H9 (cell line): Measurements from ENCODE around the gene IQCC. TPM values are rescaled to one million over a fixed set of nuclear protein-coding genes. Genes with fewer than 3 reads are reported as not detected.

Experiments used
- DNase-seq: peaks from one replicate; pipeline ENCODE4 v3.0.0-alpha.2; 2017
- H2AFZ ChIP-seq: one replicate; pipeline ENCODE4 v1.6.1; 2013; ENCODE audit warnings: mild to moderate bottlenecking, low read length, control low read depth, moderate library complexity
- H2AK5ac ChIP-seq: 2 replicates; pipeline ENCODE4 v1.6.1; 2013; ENCODE audit warnings: low read length, control low read depth, mixed read lengths; ENCODE audit not compliant: insufficient read length
- H2BK120ac ChIP-seq: one replicate; pipeline ENCODE4 v1.6.1; 2013; ENCODE audit warnings: low read depth, mild to moderate bottlenecking, low read length, control low read depth, inconsistent platforms; ENCODE audit not compliant: poor library complexity, severe bottlenecking
- H2BK12ac ChIP-seq: 2 replicates; pipeline ENCODE4 v1.6.1; 2013; ENCODE audit warnings: low read length, control low read depth, mixed read lengths, low read depth; ENCODE audit not compliant: insufficient read length
- H2BK15ac ChIP-seq: 2 replicates; pipeline ENCODE4 v1.6.1; 2013; ENCODE audit warnings: low read depth, low read length, control low read depth
- H2BK20ac ChIP-seq: one replicate; pipeline ENCODE4 v1.6.1; 2013; ENCODE audit warnings: low read depth, mild to moderate bottlenecking, low read length, control low read depth, inconsistent platforms; ENCODE audit not compliant: poor library complexity, severe bottlenecking
- H2BK5ac ChIP-seq: 2 replicates; pipeline ENCODE4 v1.6.1; 2013; ENCODE audit warnings: low read length, control low read depth, mixed read lengths; ENCODE audit not compliant: insufficient read length
- H3K14ac ChIP-seq: 2 replicates; pipeline ENCODE4 v1.6.1; 2013; ENCODE audit warnings: low read length, control low read depth; ENCODE audit not compliant: insufficient read depth
- H3K18ac ChIP-seq: 2 replicates; pipeline ENCODE4 v1.6.1; 2013; ENCODE audit warnings: low read depth, mild to moderate bottlenecking, mixed read lengths, low read length, control low read depth; ENCODE audit not compliant: insufficient read length
- H3K23ac ChIP-seq: 2 replicates; pipeline ENCODE4 v1.6.1; 2013; ENCODE audit warnings: low read length, control low read depth, mixed read lengths, low read depth; ENCODE audit not compliant: insufficient read length
- H3K23me2 ChIP-seq: 2 replicates; pipeline ENCODE4 v1.6.1; 2013; ENCODE audit warnings: low read depth, mild to moderate bottlenecking, mixed read lengths, low read length, control low read depth; ENCODE audit not compliant: insufficient read length, poor library complexity, severe bottlenecking
- H3K27ac ChIP-seq: 2 replicates; pipeline ENCODE4 v1.5.1; 2013; ENCODE audit warnings: low read length, control low read depth, mixed read lengths, low read depth; ENCODE audit not compliant: insufficient read length
- H3K27me3 ChIP-seq: 2 replicates; pipeline ENCODE4 v1.6.1; 2013; ENCODE audit warnings: low read length, control low read depth, inconsistent platforms; ENCODE audit not compliant: insufficient read depth
- H3K4ac ChIP-seq: 2 replicates; pipeline ENCODE4 v1.6.1; 2013; ENCODE audit warnings: low read depth, mild to moderate bottlenecking, control low read depth, inconsistent platforms, low read length, moderate library complexity
- H3K4me1 ChIP-seq: 2 replicates; pipeline ENCODE4 v1.6.1; 2013; ENCODE audit warnings: low read length, control low read depth, inconsistent platforms; ENCODE audit not compliant: insufficient read depth
- H3K4me2 ChIP-seq: 2 replicates; pipeline ENCODE4 v1.6.1; 2013; ENCODE audit warnings: low read length, control low read depth, mixed read lengths; ENCODE audit not compliant: insufficient read length, insufficient read depth
- H3K56ac ChIP-seq: 2 replicates; pipeline ENCODE4 v1.6.1; 2013; ENCODE audit warnings: low read depth, mild to moderate bottlenecking, mixed read lengths, low read length, control low read depth; ENCODE audit not compliant: insufficient read length
- H3K79me1 ChIP-seq: 2 replicates; pipeline ENCODE4 v1.6.1; 2013; ENCODE audit warnings: low read depth, mild to moderate bottlenecking, moderate library complexity, low read length, control low read depth, inconsistent platforms; ENCODE audit not compliant: insufficient read depth, poor library complexity, severe bottlenecking
- H3K79me2 ChIP-seq: 2 replicates; pipeline ENCODE4 v1.6.1; 2013; ENCODE audit warnings: low read length, control low read depth, inconsistent platforms; ENCODE audit not compliant: insufficient read depth
- H3K9ac ChIP-seq: 2 replicates; pipeline ENCODE4 v1.6.1; 2013; ENCODE audit warnings: low read length, control low read depth, mixed read lengths; ENCODE audit not compliant: insufficient read length; ENCODE audit errors: extremely low read depth
- H3K9me3 ChIP-seq: one replicate; pipeline ENCODE4 v1.6.1; 2013; ENCODE audit warnings: low read depth, low read length, inconsistent platforms; ENCODE audit not compliant: control insufficient read depth
- H3T11ph ChIP-seq: one replicate; pipeline ENCODE4 v1.6.1; 2013; ENCODE audit warnings: mild to moderate bottlenecking, low read length, control low read depth, inconsistent platforms
- H4K20me1 ChIP-seq: one replicate; pipeline ENCODE4 v1.6.1; 2013; ENCODE audit not compliant: control insufficient read depth, insufficient read length, insufficient read depth
- H4K5ac ChIP-seq: 2 replicates; pipeline ENCODE4 v1.6.1; 2013; ENCODE audit warnings: low read depth, mild to moderate bottlenecking, mixed read lengths, low read length, control low read depth; ENCODE audit not compliant: insufficient read length
- H4K8ac ChIP-seq: replicated peaks from 2 replicates; pipeline ENCODE4 v1.6.1; 2013; ENCODE audit warnings: low read length, control low read depth, mixed read lengths, low read depth; ENCODE audit not compliant: insufficient read length
- H4K91ac ChIP-seq: 2 replicates; pipeline ENCODE4 v1.6.1; 2013; ENCODE audit warnings: low read depth, mild to moderate bottlenecking, moderate library complexity, mixed read lengths, low read length, control low read depth; ENCODE audit not compliant: insufficient read length
- H3K27ac Mint-ChIP-seq, 3 experiments: 2 replicates in 2 of 3; 3 replicates in 1 of 3; pipeline ENCODE4 v1.8.0; 2020 to 2021; ENCODE audit warnings: mixed read lengths in 3 of 3, mild to moderate bottlenecking in 1 of 3, moderate library complexity in 1 of 3
- H3K27me3 Mint-ChIP-seq: 2 replicates; pipeline ENCODE4 v1.8.0; 2021; ENCODE audit warnings: low read depth, mild to moderate bottlenecking, moderate library complexity, mixed read lengths
- H3K36me3 Mint-ChIP-seq, 3 experiments: 2 replicates in 2 of 3; 3 replicates in 1 of 3; pipeline ENCODE4 v1.8.0; 2020 to 2021; ENCODE audit warnings: low read depth in 3 of 3, mixed read lengths in 3 of 3; ENCODE audit not compliant: insufficient read depth in 1 of 3
- H3K4me1 Mint-ChIP-seq, 2 experiments: 2 replicates each; pipeline ENCODE4 v1.8.0; 2020; ENCODE audit warnings: mixed read lengths in 2 of 2
- H3K4me3 Mint-ChIP-seq, 2 experiments: 2 replicates in 1 of 2; 3 replicates in 1 of 2; pipeline ENCODE4 v1.8.0; 2020 to 2021; ENCODE audit warnings: mild to moderate bottlenecking in 2 of 2, mixed read lengths in 2 of 2, moderate library complexity in 1 of 2
- H3K9me3 Mint-ChIP-seq, 2 experiments: 2 replicates in 1 of 2; 3 replicates in 1 of 2; pipeline ENCODE4 v1.8.0; 2020; ENCODE audit warnings: mild to moderate bottlenecking in 2 of 2, mixed read lengths in 2 of 2, moderate library complexity in 1 of 2
- WGBS: extraction: QIAGEN DNeasy Blood & Tissue Kit; methylation state at CpG from one replicate; pipeline ENCODE4 v1.1.7; 2013; ENCODE audit warnings: missing lambda C conversion rate, low lambda C conversion rate, mixed read lengths; ENCODE audit not compliant: insufficient read length; ENCODE audit errors: extremely low coverage; 5-methylcytosine and 5-hydroxymethylcytosine counted together
- total RNA-seq: library from RNA; stranded (reverse); gene quantifications from 2 replicates; pipeline ENCODE4 v1.2.1, GENCODE V29; 2021
- TF ChIP-seq, protein P1 (sequence below): fragments of 200-600 bp; sonication (generic); conservative IDR thresholded peaks from 3 replicates; pipeline ENCODE4 v1.8.0; 2021; ENCODE audit warnings: antibody characterized with exemption, mild to moderate bottlenecking

The IQCC gene
- total RNA-seq, 1 experiment from 2014 or later, result 5.3 TPM

DNA sequence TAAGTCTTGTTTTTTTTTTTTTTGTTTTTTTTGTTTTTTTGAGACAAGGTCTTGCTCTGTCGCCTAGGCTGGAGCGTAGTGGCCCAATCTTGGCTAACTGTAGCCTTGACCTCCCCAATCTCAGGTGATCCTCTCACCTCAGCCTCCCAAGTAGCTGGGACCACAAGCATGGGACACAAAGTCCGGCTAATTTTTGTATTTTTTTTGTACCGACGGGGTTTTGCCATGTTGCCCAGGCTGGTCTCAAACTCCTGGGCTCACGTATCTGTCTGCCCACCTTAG lies 51.7 kb downstream of the IQCC start:
- no peak overlapping the region for H3K4ac ChIP-seq
- peaks cover under 1% of the 10 kb centered on the region; the same call in 1 of the 2 replicates for H3K4me1 ChIP-seq
- Mint-ChIP-seq H3K9me3 (no peaks in the 10 kb centered on the region; a peak in 1 of 5 replicates), H3K4me1 (peaks cover 3 to 6% of the 10 kb centered on the region in 2 experiments; a peak in 3 of 4 replicates), H3K4me3 (no peak overlapping the region), H3K27ac (no peak overlapping the region), H3K27me3 (no peaks in the 10 kb centered on the region; the same call in 1 of the 2 replicates), H3K36me3 (no peaks in the 10 kb centered on the region)
- no peak overlapping the region for H3K27ac ChIP-seq
- H2BK15ac ChIP-seq, result no peak overlapping the region
- no peak overlapping the region for H3K56ac ChIP-seq
- no peak overlapping the region for H3K18ac ChIP-seq
- H3K9me3 ChIP-seq, result no peaks in the 10 kb centered on the region
- TF ChIP-seq, protein P1, sequence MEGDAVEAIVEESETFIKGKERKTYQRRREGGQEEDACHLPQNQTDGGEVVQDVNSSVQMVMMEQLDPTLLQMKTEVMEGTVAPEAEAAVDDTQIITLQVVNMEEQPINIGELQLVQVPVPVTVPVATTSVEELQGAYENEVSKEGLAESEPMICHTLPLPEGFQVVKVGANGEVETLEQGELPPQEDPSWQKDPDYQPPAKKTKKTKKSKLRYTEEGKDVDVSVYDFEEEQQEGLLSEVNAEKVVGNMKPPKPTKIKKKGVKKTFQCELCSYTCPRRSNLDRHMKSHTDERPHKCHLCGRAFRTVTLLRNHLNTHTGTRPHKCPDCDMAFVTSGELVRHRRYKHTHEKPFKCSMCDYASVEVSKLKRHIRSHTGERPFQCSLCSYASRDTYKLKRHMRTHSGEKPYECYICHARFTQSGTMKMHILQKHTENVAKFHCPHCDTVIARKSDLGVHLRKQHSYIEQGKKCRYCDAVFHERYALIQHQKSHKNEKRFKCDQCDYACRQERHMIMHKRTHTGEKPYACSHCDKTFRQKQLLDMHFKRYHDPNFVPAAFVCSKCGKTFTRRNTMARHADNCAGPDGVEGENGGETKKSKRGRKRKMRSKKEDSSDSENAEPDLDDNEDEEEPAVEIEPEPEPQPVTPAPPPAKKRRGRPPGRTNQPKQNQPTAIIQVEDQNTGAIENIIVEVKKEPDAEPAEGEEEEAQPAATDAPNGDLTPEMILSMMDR, result no peak
- H2BK20ac ChIP-seq, result no peak overlapping the region
- no peak overlapping the region for H4K91ac ChIP-seq
- H3K4me2 ChIP-seq, result no peak overlapping the region
- H4K8ac ChIP-seq, result no peak overlapping the region
- H2BK5ac ChIP-seq, result no peak overlapping the region
- no peak overlapping the region for H2AFZ ChIP-seq
- no peak overlapping the region for H3K14ac ChIP-seq
- H3K79me1 ChIP-seq, result no peaks in the 10 kb centered on the region
- WGBS, result no CpG with 5 or more reads among the region's 6 CpGs
- H2BK120ac ChIP-seq, result no peak overlapping the region
- DNase-seq, result no peak
- no peak overlapping the region for H2AK5ac ChIP-seq
- no peaks in the 10 kb centered on the region; the same call in 1 of the 2 replicates for H3K27me3 ChIP-seq
- H3T11ph ChIP-seq, result no peak overlapping the region
- H3K79me2 ChIP-seq, result no peaks in the 10 kb centered on the region
- H4K20me1 ChIP-seq, result no peaks in the 10 kb centered on the region
- H3K23me2 ChIP-seq, result no peaks in the 10 kb centered on the region
- no peak overlapping the region for H3K9ac ChIP-seq
- H3K23ac ChIP-seq, result no peak overlapping the region
- no peak overlapping the region for H2BK12ac ChIP-seq
- no peak overlapping the region for H4K5ac ChIP-seq

Other genes with a start within 250 kb of the IQCC start
- 267 and 273 TPM in 2 replicates for gene KHDRBS1, start 191.8 kb upstream of the IQCC start, total RNA-seq
- 25.0 and 27.4 TPM in 2 replicates for gene TMEM39B, start 132.7 kb upstream of the IQCC start, total RNA-seq
- 114 TPM in 2 replicates for gene KPNA6, start 97.6 kb upstream of the IQCC start, total RNA-seq
- 67.3 and 69.4 TPM in 2 replicates for gene TXLNA, start 26.0 kb upstream of the IQCC start, total RNA-seq
- gene CCDC28B, start 5.1 kb upstream of the IQCC start, total RNA-seq, result 20.7 and 21.3 TPM in 2 replicates
- gene DCDC2B, start 3.4 kb downstream of the IQCC start, total RNA-seq, result not detected in 2 replicates
- 19.5 and 19.7 TPM in 2 replicates for gene TMEM234, start 16.7 kb downstream of the IQCC start, total RNA-seq
- 222 and 224 TPM in 2 replicates for gene EIF3I, start 16.7 kb downstream of the IQCC start, total RNA-seq
- 1.5 and 2.1 TPM in 2 replicates for gene FAM167B, start 41.6 kb downstream of the IQCC start, total RNA-seq
- gene LCK, start 45.6 kb downstream of the IQCC start, total RNA-seq, result 37.0 and 37.6 TPM in 2 replicates
- gene HDAC1, start 86.4 kb downstream of the IQCC start, total RNA-seq, result 162 and 174 TPM in 2 replicates
- 457 and 470 TPM in 2 replicates for gene MARCKSL1, start 130.6 kb downstream of the IQCC start, total RNA-seq
- 5.6 and 8.3 TPM in 2 replicates for gene FAM229A, start 156.8 kb downstream of the IQCC start, total RNA-seq
- 1.6 and 2.1 TPM in 2 replicates for gene TSSK3, start 156.9 kb downstream of the IQCC start, total RNA-seq
- gene BSDC1, start 188.8 kb downstream of the IQCC start, total RNA-seq, result 50.7 and 52.6 TPM in 2 replicates